Activated naive CD4-positive, alpha-beta T cell treated with anti-CD3 and anti-CD28 coated beads, Interleukin-2, amount 50 U/mL, for 24 hours (primary cell): Measurements from ENCODE around the gene IQGAP1.
A peak's percentile ranks its signal among the peaks of the same experiment; 100 is the strongest.
"Not testable (repeated sequence)": the region's sequence is repeated elsewhere in the genome, so short reads cannot be mapped to it uniquely, and the experiment has no call there.

Source experiments
- H3K27ac Mint-ChIP-seq: one replicate; pipeline ENCODE4 v1.8.0; 2021; ENCODE audit warnings: mild to moderate bottlenecking, mixed read lengths
- H3K27me3 Mint-ChIP-seq: one replicate; pipeline ENCODE4 v1.8.0; 2021; ENCODE audit warnings: mixed read lengths
- H3K36me3 Mint-ChIP-seq: one replicate; pipeline ENCODE4 v1.8.0; 2021; ENCODE audit warnings: mixed read lengths
- H3K4me1 Mint-ChIP-seq: one replicate; pipeline ENCODE4 v1.8.0; 2021; ENCODE audit warnings: mixed read lengths
- H3K4me3 Mint-ChIP-seq: one replicate; pipeline ENCODE4 v1.8.0; 2021; ENCODE audit warnings: mild to moderate bottlenecking, mixed read lengths
- H3K9me3 Mint-ChIP-seq: one replicate; pipeline ENCODE4 v1.8.0; 2021; ENCODE audit warnings: mixed read lengths

The IQGAP1 gene

GRCh38 chr15:90414408-90415028 lies 26.5 kb downstream of the IQGAP1 start:
- Mint-ChIP-seq H3K4me3 (peak overlapping the region; percentile 74), H3K9me3 (no peaks in the 10 kb centered on the region), H3K4me1 (peaks cover 86% of the 10 kb centered on the region), H3K27ac (peak overlapping the region; percentile 57), H3K36me3 (peaks cover 13% of the 10 kb centered on the region), H3K27me3 (no peaks in the 10 kb centered on the region)

- H3K27ac Mint-ChIP-seq, H3K36me3 Mint-ChIP-seq, H3K9me3 Mint-ChIP-seq, H3K4me3 Mint-ChIP-seq, H3K27me3 Mint-ChIP-seq: not testable (repeated sequence)
- peaks cover 88% of the 10 kb centered on the region for H3K4me1 Mint-ChIP-seq
Measured at GRCh38 chr15:90416052-90416451, 28.0 kb downstream of the IQGAP1 start.

GRCh38 chr15:90418627-90419026 lies 30.6 kb downstream of the IQGAP1 start:
- H3K4me3 Mint-ChIP-seq, result no peak overlapping the region
- H3K4me1 Mint-ChIP-seq, result peaks cover 79% of the 10 kb centered on the region
- H3K9me3 Mint-ChIP-seq, result no peaks in the 10 kb centered on the region
- H3K27me3 Mint-ChIP-seq, result no peaks in the 10 kb centered on the region
- peaks cover 7% of the 10 kb centered on the region for H3K36me3 Mint-ChIP-seq
- H3K27ac Mint-ChIP-seq, result peak overlapping the region; percentile 90

DNA sequence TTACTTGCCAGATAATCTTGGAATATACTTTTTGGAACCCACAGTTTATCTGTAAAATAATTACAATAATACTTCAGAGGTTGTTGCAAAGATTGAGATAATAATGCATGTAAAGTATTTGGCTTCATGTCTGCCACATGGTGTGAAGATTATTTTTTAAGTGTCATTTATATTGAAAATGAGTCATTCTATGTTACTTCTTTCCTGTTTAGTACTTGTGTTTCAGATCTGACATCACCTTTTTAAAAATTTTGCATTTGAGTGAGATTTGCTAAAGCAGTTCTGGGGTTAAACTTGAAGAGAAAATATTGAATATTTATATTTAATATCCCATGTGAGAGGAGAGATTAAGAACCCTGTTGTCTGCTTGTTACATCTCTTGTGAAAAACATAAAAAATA lies 31.2 kb downstream of the IQGAP1 start:
- Mint-ChIP-seq H3K27ac (peak overlapping the region; percentile 90), H3K9me3 (no peaks in the 10 kb centered on the region), H3K4me1 (peaks cover 79% of the 10 kb centered on the region), H3K4me3 (peak overlapping the region; percentile 70), H3K36me3 (peaks cover 7% of the 10 kb centered on the region), H3K27me3 (no peaks in the 10 kb centered on the region)

- Mint-ChIP-seq H3K4me1 (peaks cover 75% of the 10 kb centered on the region), H3K27ac (peak overlapping the region; percentile 90), H3K36me3 (peaks cover 7% of the 10 kb centered on the region), H3K4me3 (peak overlapping the region; percentile 70), H3K27me3 (no peaks in the 10 kb centered on the region), H3K9me3 (no peaks in the 10 kb centered on the region)
Measured at GRCh38 chr15:90419738-90420406, 31.8 kb downstream of the IQGAP1 start.

GRCh38 chr15:90420451-90420850 lies 32.4 kb downstream of the IQGAP1 start:
- peak overlapping the region; percentile 70 for H3K4me3 Mint-ChIP-seq
- no peaks in the 10 kb centered on the region for H3K9me3 Mint-ChIP-seq
- H3K27ac Mint-ChIP-seq, result peak overlapping the region; percentile 90
- H3K4me1 Mint-ChIP-seq, result peaks cover 72% of the 10 kb centered on the region
- peaks cover 7% of the 10 kb centered on the region for H3K36me3 Mint-ChIP-seq
- no peaks in the 10 kb centered on the region for H3K27me3 Mint-ChIP-seq

- Mint-ChIP-seq H3K4me3 (no peak overlapping the region), H3K27me3 (no peaks in the 10 kb centered on the region), H3K27ac (peak overlapping the region; percentile 68), H3K36me3 (peaks cover 5% of the 10 kb centered on the region), H3K4me1 (peaks cover 74% of the 10 kb centered on the region), H3K9me3 (no peaks in the 10 kb centered on the region)
Measured at GRCh38 chr15:90421527-90421926, 33.5 kb downstream of the IQGAP1 start.

DNA sequence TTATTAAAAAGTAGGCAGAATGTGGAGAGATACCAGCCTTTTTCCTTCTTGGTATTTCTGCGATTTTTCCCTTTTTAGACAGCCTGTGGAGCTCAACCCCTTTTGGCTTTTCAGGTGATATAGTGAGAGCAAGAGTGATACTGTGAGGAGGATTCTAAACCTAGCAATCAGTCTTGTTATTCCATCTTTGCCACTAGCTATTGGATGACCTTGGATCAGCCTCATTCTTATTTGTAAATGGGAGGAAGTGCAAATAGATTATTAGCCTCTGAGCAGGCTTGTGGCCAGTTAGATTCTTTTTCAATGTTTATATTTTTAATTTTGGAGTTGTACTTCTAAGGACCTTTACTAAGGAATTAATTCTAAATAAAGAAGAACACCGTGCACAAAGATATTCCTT lies 34.0 kb downstream of the IQGAP1 start:
- H3K4me1 Mint-ChIP-seq, result peaks cover 69% of the 10 kb centered on the region
- peak overlapping the region; percentile 41 for H3K27ac Mint-ChIP-seq
- H3K9me3 Mint-ChIP-seq, result no peaks in the 10 kb centered on the region
- no peaks in the 10 kb centered on the region for H3K27me3 Mint-ChIP-seq
- no peak overlapping the region for H3K4me3 Mint-ChIP-seq
- H3K36me3 Mint-ChIP-seq, result peaks cover under 1% of the 10 kb centered on the region

DNA sequence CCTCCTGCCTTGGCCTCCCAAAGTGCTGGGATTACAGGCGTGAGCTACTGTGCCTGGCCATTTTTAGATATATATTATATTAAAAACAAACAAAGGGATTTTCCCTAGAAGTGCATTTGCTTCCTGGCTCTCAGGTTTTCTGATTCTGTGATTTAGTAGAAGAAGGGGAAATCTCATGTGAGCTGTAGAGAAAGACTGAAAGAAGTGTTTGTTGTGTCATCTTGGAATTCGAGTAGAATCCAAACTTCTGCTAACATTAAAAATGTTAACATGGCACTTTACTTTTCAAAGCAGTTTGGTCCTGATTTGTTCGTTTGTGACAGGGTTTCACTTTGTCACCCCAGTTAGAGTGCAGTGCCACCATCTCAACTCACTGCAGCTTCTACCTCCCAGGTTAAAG lies 34.9 kb downstream of the IQGAP1 start:
- Mint-ChIP-seq H3K4me1 (peaks cover 63% of the 10 kb centered on the region), H3K27ac (peak overlapping the region; percentile 23), H3K4me3 (no peak overlapping the region), H3K9me3 (no peaks in the 10 kb centered on the region), H3K36me3 (no peaks in the 10 kb centered on the region), H3K27me3 (no peaks in the 10 kb centered on the region)

GRCh38 chr15:90423801-90424319 lies 35.8 kb downstream of the IQGAP1 start:
- Mint-ChIP-seq H3K27ac (no peak overlapping the region), H3K9me3 (no peaks in the 10 kb centered on the region), H3K4me3 (no peak overlapping the region), H3K4me1 (peaks cover 54% of the 10 kb centered on the region), H3K27me3 (no peaks in the 10 kb centered on the region), H3K36me3 (no peaks in the 10 kb centered on the region)

GRCh38 chr15:90425726-90426346 lies 37.8 kb downstream of the IQGAP1 start:
- peaks cover 41% of the 10 kb centered on the region for H3K4me1 Mint-ChIP-seq
- H3K27me3 Mint-ChIP-seq, result no peaks in the 10 kb centered on the region
- H3K27ac Mint-ChIP-seq, result peak overlapping the region; percentile 23
- H3K9me3 Mint-ChIP-seq, result no peaks in the 10 kb centered on the region
- peaks cover 12% of the 10 kb centered on the region for H3K36me3 Mint-ChIP-seq
- no peak overlapping the region for H3K4me3 Mint-ChIP-seq

GRCh38 chr15:90427185-90427584 lies 39.1 kb downstream of the IQGAP1 start:
- no peaks in the 10 kb centered on the region for H3K27me3 Mint-ChIP-seq
- H3K4me1 Mint-ChIP-seq, result peaks cover 38% of the 10 kb centered on the region
- no peaks in the 10 kb centered on the region for H3K9me3 Mint-ChIP-seq
- no peak overlapping the region for H3K4me3 Mint-ChIP-seq
- no peak overlapping the region for H3K27ac Mint-ChIP-seq
- H3K36me3 Mint-ChIP-seq, result peaks cover 16% of the 10 kb centered on the region

DNA sequence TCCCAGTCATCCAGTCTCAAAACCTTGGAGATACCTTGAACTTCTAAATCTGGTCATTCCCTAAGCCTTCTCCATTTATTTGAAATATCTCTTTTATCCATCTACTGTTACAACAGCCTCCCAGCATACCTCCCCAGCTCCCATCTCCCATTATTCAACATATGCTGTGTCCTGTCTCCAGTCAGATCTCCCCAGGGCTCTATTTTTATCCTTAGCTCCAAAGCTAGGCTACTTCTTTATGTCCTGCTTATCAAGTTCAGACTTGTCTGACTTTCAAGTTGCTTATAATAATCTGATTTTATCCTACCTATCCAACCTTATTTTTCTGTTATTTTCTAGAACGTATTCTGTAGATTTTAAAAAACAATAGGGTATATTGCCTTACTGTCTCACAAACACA lies 44.2 kb downstream of the IQGAP1 start:
- Mint-ChIP-seq H3K9me3 (no peaks in the 10 kb centered on the region), H3K27me3 (no peaks in the 10 kb centered on the region), H3K27ac (no peak overlapping the region), H3K4me3 (no peak overlapping the region), H3K4me1 (peaks cover 35% of the 10 kb centered on the region), H3K36me3 (peaks cover 35% of the 10 kb centered on the region)

GRCh38 chr15:90435652-90436337 lies 47.8 kb downstream of the IQGAP1 start:
- no peak overlapping the region for H3K4me3 Mint-ChIP-seq
- no peaks in the 10 kb centered on the region for H3K27me3 Mint-ChIP-seq
- H3K36me3 Mint-ChIP-seq, result peaks cover 25% of the 10 kb centered on the region
- H3K9me3 Mint-ChIP-seq, result no peaks in the 10 kb centered on the region
- peak overlapping the region; percentile 52 for H3K27ac Mint-ChIP-seq
- peaks cover 33% of the 10 kb centered on the region for H3K4me1 Mint-ChIP-seq

DNA sequence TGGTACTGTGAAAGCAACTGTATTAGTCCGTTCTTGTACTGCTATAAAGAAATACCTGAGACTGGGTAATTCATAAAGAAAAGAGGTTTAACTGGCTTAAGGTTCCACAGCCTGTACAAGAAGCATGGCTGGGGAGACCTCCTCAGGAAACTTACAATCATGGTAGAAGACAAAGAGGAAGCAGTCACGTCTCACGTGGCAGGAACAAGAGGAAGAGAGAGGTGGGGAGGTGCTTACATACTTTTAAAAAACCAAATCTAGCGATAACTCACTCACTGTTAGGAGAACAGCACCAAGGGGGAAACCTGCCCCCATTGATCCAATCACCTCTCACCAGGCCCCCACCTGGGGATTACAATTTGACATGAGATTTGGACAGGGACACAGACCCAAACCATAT lies 48.9 kb downstream of the IQGAP1 start:
- Mint-ChIP-seq H3K9me3 (no peaks in the 10 kb centered on the region), H3K4me3 (no peak overlapping the region), H3K36me3 (peaks cover 28% of the 10 kb centered on the region), H3K27ac (peak overlapping the region; percentile 67), H3K4me1 (peaks cover 31% of the 10 kb centered on the region), H3K27me3 (no peaks in the 10 kb centered on the region)

GRCh38 chr15:90437516-90437915 lies 49.5 kb downstream of the IQGAP1 start:
- Mint-ChIP-seq H3K27ac (no peak overlapping the region), H3K36me3 (peaks cover 23% of the 10 kb centered on the region), H3K4me3 (no peak overlapping the region), H3K27me3 (no peaks in the 10 kb centered on the region), H3K9me3 (no peaks in the 10 kb centered on the region), H3K4me1 (peaks cover 26% of the 10 kb centered on the region)
